Prostate gland (tissue), 2 donors: ENCODE data around the gene MYBPC2.

Experiments
- CTCF ChIP-seq, 4 experiments: fragments of 200-600 bp in 2 of 4; fragments of 450-650 bp in 2 of 4; sonication (generic) in 2 of 4; IDR thresholded peaks; 1 replicate in 3 of 4; 2 replicates in 1 of 4; pipeline ENCODE4 v1.5.1; 2016 to 2019; ENCODE audit warnings: antibody characterized with exemption in 4 of 4, mild to moderate bottlenecking in 2 of 4, moderate library complexity in 2 of 4
- POLR2A ChIP-seq: fragments of 450-650 bp; IDR thresholded peaks from one replicate; pipeline ENCODE4 v1.6.1; 2016; ENCODE audit warnings: antibody characterized with exemption, mild to moderate bottlenecking
- POLR2AphosphoS5 ChIP-seq: sonication (generic); formaldehyde crosslinking; IDR thresholded peaks from one replicate; pipeline ENCODE4 v1.6.1; 2017; ENCODE audit warnings: antibody characterized with exemption

- no peak for TF ChIP-seq POLR2A
- TF ChIP-seq CTCF (IDR thresholded peaks at IDR 0.05) = no peak
- TF ChIP-seq POLR2AphosphoS5 = no peak
Observed at GRCh38 chr19:50459067-50459456, 26.4 kb downstream of the MYBPC2 start.
